ENCODE results near the gene CAPZB.

Gene CAPZB

DNA sequence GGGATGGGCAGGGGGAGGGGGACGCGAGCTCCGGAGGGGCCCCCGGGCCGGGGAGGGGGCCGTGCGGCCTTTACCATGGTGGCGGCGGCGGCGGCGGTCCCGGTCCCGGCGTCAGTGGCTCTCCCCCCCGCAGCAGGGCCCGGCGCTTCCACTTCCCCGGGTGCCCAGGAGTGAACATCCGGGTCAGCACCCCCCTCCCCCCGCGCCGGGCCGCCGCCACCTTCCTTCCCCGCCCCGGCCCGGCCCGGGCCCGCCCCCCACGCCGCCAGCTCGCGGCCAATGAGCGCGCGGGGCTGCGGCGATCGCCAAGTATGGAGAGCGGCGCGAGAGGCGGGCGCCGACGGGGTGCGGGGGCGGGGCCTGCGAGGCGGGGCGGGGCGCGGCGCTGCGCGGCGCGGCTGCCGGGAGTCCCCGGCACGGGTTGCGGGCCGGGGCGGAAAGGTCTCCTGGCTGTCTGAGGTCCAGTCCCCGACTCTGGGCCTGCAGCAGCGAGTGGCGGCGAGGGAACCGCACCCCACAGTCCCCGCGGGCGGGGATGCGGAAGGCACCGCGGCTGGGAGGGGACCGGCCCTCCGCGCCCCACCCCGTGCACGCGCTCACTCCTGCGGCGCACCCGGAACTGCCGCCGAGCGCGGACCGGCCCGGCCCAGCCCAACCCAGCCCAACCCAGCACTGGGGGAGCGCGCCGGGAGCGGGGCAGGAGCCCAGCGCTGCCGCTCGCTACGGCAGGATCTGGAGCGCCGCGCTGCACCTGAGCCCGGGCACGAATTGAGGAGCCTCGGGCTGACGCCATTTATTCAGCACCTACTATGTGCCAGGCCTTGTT, at the start of gene CAPZB:
CAPZB (minus strand) TSS at position 178 of the 826 bp plus-strand sequence; CDS start at position 77, 101 bp downstream.
- Histone ChIP-seq H3K79me2 (ENCODE audit: insufficient read depth, low read length) (peaks cover 47% of the 10 kb centered on the region), H3K9me3 (ENCODE audit: insufficient read depth, low read length) (no peaks in the 10 kb centered on the region), H4K20me1 (ENCODE audit: low read depth, low read length) (peaks cover 21% of the 10 kb centered on the region), H3K36me3 (ENCODE audit: low read length) (no peaks in the 10 kb centered on the region), H3K4me3 (ENCODE audit: insufficient read depth, low read length, poor library complexity, severe bottlenecking) (peak within 1 kb of the TSS; percentile 99), H3K27ac (ENCODE audit: low read depth, low read length) (peak within 1 kb of the TSS; percentile 87), H3F3A (ENCODE audit: insufficient read depth) (0 out of 2 replicates have a peak, but pooled peaks cover 4% of the 10 kb centered on the region), H2AFZ (ENCODE audit: low read depth, low read length, severe bottlenecking) (peak within 1 kb of the TSS; percentile 49), H3K4me2 (ENCODE audit: low read depth, low read length, poor library complexity, severe bottlenecking) (peak within 1 kb of the TSS; percentile 80), H3K9me2 (replicated peaks; ENCODE audit: insufficient read depth, low read length) (no peaks in the 10 kb centered on the region), H3K9ac (ENCODE audit: low read length) (peak within 1 kb of the TSS; percentile 99), H3K27me3 (ENCODE audit: low read length) (no peaks in the 10 kb centered on the region)
- no peak for TF ChIP-seq EZH2phosphoT487 (conservative IDR thresholded peaks at IDR 0.05; ENCODE audit: low read length)
- TF ChIP-seq, protein P1, sequence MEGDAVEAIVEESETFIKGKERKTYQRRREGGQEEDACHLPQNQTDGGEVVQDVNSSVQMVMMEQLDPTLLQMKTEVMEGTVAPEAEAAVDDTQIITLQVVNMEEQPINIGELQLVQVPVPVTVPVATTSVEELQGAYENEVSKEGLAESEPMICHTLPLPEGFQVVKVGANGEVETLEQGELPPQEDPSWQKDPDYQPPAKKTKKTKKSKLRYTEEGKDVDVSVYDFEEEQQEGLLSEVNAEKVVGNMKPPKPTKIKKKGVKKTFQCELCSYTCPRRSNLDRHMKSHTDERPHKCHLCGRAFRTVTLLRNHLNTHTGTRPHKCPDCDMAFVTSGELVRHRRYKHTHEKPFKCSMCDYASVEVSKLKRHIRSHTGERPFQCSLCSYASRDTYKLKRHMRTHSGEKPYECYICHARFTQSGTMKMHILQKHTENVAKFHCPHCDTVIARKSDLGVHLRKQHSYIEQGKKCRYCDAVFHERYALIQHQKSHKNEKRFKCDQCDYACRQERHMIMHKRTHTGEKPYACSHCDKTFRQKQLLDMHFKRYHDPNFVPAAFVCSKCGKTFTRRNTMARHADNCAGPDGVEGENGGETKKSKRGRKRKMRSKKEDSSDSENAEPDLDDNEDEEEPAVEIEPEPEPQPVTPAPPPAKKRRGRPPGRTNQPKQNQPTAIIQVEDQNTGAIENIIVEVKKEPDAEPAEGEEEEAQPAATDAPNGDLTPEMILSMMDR (IDR thresholded peaks at IDR 0.05; ENCODE audit: insufficient read depth, low read length, poor library complexity, severe bottlenecking): no peak

- H3K79me2 ChIP-seq (ENCODE audit: insufficient read depth, low read length): no peaks in the 10 kb centered on the region
- H3K27ac ChIP-seq (ENCODE audit: low read depth, low read length): no peak overlapping the region
- no peaks in the 10 kb centered on the region for H3K27me3 ChIP-seq (ENCODE audit: low read length)
- no peaks in the 10 kb centered on the region for H3K36me3 ChIP-seq (ENCODE audit: low read length)
- no peak overlapping the region for H2AFZ ChIP-seq (ENCODE audit: low read depth, low read length, severe bottlenecking)
- peaks cover 5% of the 10 kb centered on the region; the same call in 1 of the 2 replicates for H3K9me3 ChIP-seq (ENCODE audit: insufficient read depth, low read length)
- no peaks in the 10 kb centered on the region for H3F3A ChIP-seq (ENCODE audit: insufficient read depth)
- TF ChIP-seq, protein P1 (IDR thresholded peaks at IDR 0.05; ENCODE audit: insufficient read depth, low read length, poor library complexity, severe bottlenecking): no peak
- no peak for TF ChIP-seq EZH2phosphoT487 (conservative IDR thresholded peaks at IDR 0.05; ENCODE audit: low read length)
- H3K9ac ChIP-seq (ENCODE audit: low read length): no peak overlapping the region
- H3K4me2 ChIP-seq (ENCODE audit: low read depth, low read length, poor library complexity, severe bottlenecking): no peak overlapping the region
- no peaks in the 10 kb centered on the region for H4K20me1 ChIP-seq (ENCODE audit: low read depth, low read length)
- H3K4me3 ChIP-seq (ENCODE audit: insufficient read depth, low read length, poor library complexity, severe bottlenecking): no peak overlapping the region
- no peaks in the 10 kb centered on the region for H3K9me2 ChIP-seq (replicated peaks; ENCODE audit: insufficient read depth, low read length)
Observed at GRCh38 chr1:19534281-19534680, 48.9 kb upstream of the CAPZB start.

DNA sequence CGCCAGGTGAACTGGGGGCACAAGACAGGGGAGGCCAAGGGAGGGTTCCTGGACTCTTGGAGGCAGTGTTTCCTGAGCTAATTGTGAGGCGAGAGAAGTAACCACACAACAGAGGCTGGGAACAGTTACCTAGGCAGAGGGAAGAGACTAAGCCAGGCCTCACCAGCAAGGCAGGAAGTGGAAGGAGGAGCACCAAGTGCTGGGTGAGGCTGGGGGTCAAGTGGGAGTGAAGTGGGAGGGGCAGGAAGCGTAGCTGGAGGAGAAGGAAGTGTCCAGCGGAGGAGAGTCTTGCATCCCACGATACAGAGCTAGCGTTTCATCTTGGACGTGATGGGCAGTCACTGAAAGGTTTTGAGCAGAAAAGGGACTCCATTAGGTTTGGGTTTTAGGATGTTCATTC, 48.3 kb upstream of the CAPZB start:
- no peak overlapping the region for H3K4me3 ChIP-seq (ENCODE audit: insufficient read depth, low read length, poor library complexity, severe bottlenecking)
- H3K9ac ChIP-seq (ENCODE audit: low read length): no peak overlapping the region
- no peak overlapping the region for H3K4me2 ChIP-seq (ENCODE audit: low read depth, low read length, poor library complexity, severe bottlenecking)
- no peaks in the 10 kb centered on the region for H3K9me2 ChIP-seq (replicated peaks; ENCODE audit: insufficient read depth, low read length)
- no peak overlapping the region for H3K27ac ChIP-seq (ENCODE audit: low read depth, low read length)
- no peak for TF ChIP-seq EZH2phosphoT487 (conservative IDR thresholded peaks at IDR 0.05; ENCODE audit: low read length)
- TF ChIP-seq, protein P1 (IDR thresholded peaks at IDR 0.05; ENCODE audit: insufficient read depth, low read length, poor library complexity, severe bottlenecking): no peak
- no peaks in the 10 kb centered on the region for H3K79me2 ChIP-seq (ENCODE audit: insufficient read depth, low read length)
- no peaks in the 10 kb centered on the region for H4K20me1 ChIP-seq (ENCODE audit: low read depth, low read length)
- peaks cover 5% of the 10 kb centered on the region; the same call in 1 of the 2 replicates for H3K9me3 ChIP-seq (ENCODE audit: insufficient read depth, low read length)
- no peaks in the 10 kb centered on the region for H3K36me3 ChIP-seq (ENCODE audit: low read length)
- no peaks in the 10 kb centered on the region for H3F3A ChIP-seq (ENCODE audit: insufficient read depth)
- no peaks in the 10 kb centered on the region for H3K27me3 ChIP-seq (ENCODE audit: low read length)
- no peak overlapping the region for H2AFZ ChIP-seq (ENCODE audit: low read depth, low read length, severe bottlenecking)
